Measurements from ENCODE around the gene CBLN3. TPM values are rescaled to one million over a fixed set of nuclear protein-coding genes. Genes with fewer than 3 reads are reported as not detected.

The CBLN3 gene
- total RNA-seq, 1 experiment from 2014 or later: 1.4 TPM

GRCh38 chr14:24398293-24398652 lies 31.2 kb downstream of the CBLN3 start:
- ChIA-PET CTCF (interaction anchor here (0.6 to 1.2 kb wide), 6 partner anchors 11 to 90 kb away, joined by 3 to 5 read pairs (median 4); partner anchors contain the start of gene CIDEB), POLR2A (interaction anchor here (0.6 kb wide), 1 partner anchor 32 kb away, joined by 4 read pairs; no protein-coding TSS in a partner anchor)
- Histone ChIP-seq H3K4me3 (ENCODE audit: low read depth, low read length) (peak overlapping the region; percentile 57), H3K9me3 (no peaks in the 10 kb centered on the region), H3K4me1 (peaks cover 11% of the 10 kb centered on the region), H3K27me3 (replicated peaks; ENCODE audit: control insufficient read depth, insufficient read depth, low read length) (no peaks in the 10 kb centered on the region), H3K36me3 (ENCODE audit: control insufficient read depth, insufficient read depth, low read length) (no peaks in the 10 kb centered on the region)
- no peaks in the 10 kb centered on the region for H3K36me3 Mint-ChIP-seq (ENCODE audit: insufficient read depth, unreplicated experiment)
- intact Hi-C loops (cut with micrococcal nuclease; ENCODE audit: unreplicated experiment): no loop called here
- no TSS peak for BruUV-seq (replicated peaks)
- peak overlapping the region; percentile 44 for H3K4me3 Mint-ChIP-seq (ENCODE audit: unreplicated experiment)
- TF ChIP-seq CTCF (IDR thresholded peaks at IDR 0.05; ENCODE audit: insufficient read depth in 1 of 2, low read depth in 1 of 2, low read length in 1 of 2, severe bottlenecking in 1 of 2, unreplicated experiment in 1 of 2): no peak
- no peaks in the 10 kb centered on the region for H3K27me3 Mint-ChIP-seq (ENCODE audit: insufficient read depth, unreplicated experiment)
- no peaks in the 10 kb centered on the region for H3K9me3 Mint-ChIP-seq (ENCODE audit: unreplicated experiment)
- H3K27ac Mint-ChIP-seq (ENCODE audit: unreplicated experiment): no peak overlapping the region
- no peak for DNase-seq
- peaks cover 37% of the 10 kb centered on the region for H3K4me1 Mint-ChIP-seq (ENCODE audit: low read depth, unreplicated experiment)

- intact Hi-C loops (cut with micrococcal nuclease; ENCODE audit: unreplicated experiment): no loop called here
- Mint-ChIP-seq H3K36me3 (ENCODE audit: insufficient read depth, unreplicated experiment) (no peaks in the 10 kb centered on the region), H3K4me3 (ENCODE audit: unreplicated experiment) (peak overlapping the region; percentile 44), H3K9me3 (ENCODE audit: unreplicated experiment) (no peaks in the 10 kb centered on the region), H3K4me1 (ENCODE audit: low read depth, unreplicated experiment) (peaks cover 32% of the 10 kb centered on the region), H3K27me3 (ENCODE audit: insufficient read depth, unreplicated experiment) (no peaks in the 10 kb centered on the region), H3K27ac (ENCODE audit: unreplicated experiment) (peak overlapping the region; percentile 16)
- H3K4me1 ChIP-seq: peaks cover 11% of the 10 kb centered on the region
- POLR2A ChIA-PET: no interaction called here
- no peaks in the 10 kb centered on the region for H3K36me3 ChIP-seq (ENCODE audit: control insufficient read depth, insufficient read depth, low read length)
- H3K27me3 ChIP-seq (replicated peaks; ENCODE audit: control insufficient read depth, insufficient read depth, low read length): no peaks in the 10 kb centered on the region
- no peak for TF ChIP-seq CTCF (IDR thresholded peaks at IDR 0.05; ENCODE audit: insufficient read depth in 1 of 2, low read depth in 1 of 2, low read length in 1 of 2, severe bottlenecking in 1 of 2, unreplicated experiment in 1 of 2)
- CTCF ChIA-PET: no interaction called here
- no TSS peak for BruUV-seq (replicated peaks)
- DNase-seq: no peak
- H3K9me3 ChIP-seq: no peaks in the 10 kb centered on the region
- H3K4me3 ChIP-seq (ENCODE audit: low read depth, low read length): no peak overlapping the region
These were observed 31.7 kb downstream of the CBLN3 start for GRCh38 chr14:24397639-24398292.

- no TSS peak for BruUV-seq (replicated peaks)
- CTCF ChIA-PET: interaction anchor here (0.6 kb wide), 1 partner anchor 62 kb away, joined by 3 read pairs; no protein-coding TSS in a partner anchor
- DNase-seq: no peak
- no peaks in the 10 kb centered on the region for H3K36me3 ChIP-seq (ENCODE audit: control insufficient read depth, insufficient read depth, low read length)
- peaks cover 16% of the 10 kb centered on the region for H3K4me1 ChIP-seq
- H3K4me3 Mint-ChIP-seq (ENCODE audit: unreplicated experiment): no peak overlapping the region
- H3K9me3 ChIP-seq: no peaks in the 10 kb centered on the region
- intact Hi-C loops (cut with micrococcal nuclease; ENCODE audit: unreplicated experiment): no loop called here
- no peaks in the 10 kb centered on the region for H3K36me3 Mint-ChIP-seq (ENCODE audit: insufficient read depth, unreplicated experiment)
- H3K27me3 ChIP-seq (replicated peaks; ENCODE audit: control insufficient read depth, insufficient read depth, low read length): no peaks in the 10 kb centered on the region
- no peak for TF ChIP-seq CTCF (IDR thresholded peaks at IDR 0.05; ENCODE audit: insufficient read depth in 1 of 2, low read depth in 1 of 2, low read length in 1 of 2, severe bottlenecking in 1 of 2, unreplicated experiment in 1 of 2)
- H3K27me3 Mint-ChIP-seq (ENCODE audit: insufficient read depth, unreplicated experiment): no peaks in the 10 kb centered on the region
- H3K4me3 ChIP-seq (ENCODE audit: low read depth, low read length): no peak overlapping the region
- H3K4me1 Mint-ChIP-seq (ENCODE audit: low read depth, unreplicated experiment): peaks cover 33% of the 10 kb centered on the region
- POLR2A ChIA-PET: no interaction called here
- no peak overlapping the region for H3K27ac Mint-ChIP-seq (ENCODE audit: unreplicated experiment)
- H3K9me3 Mint-ChIP-seq (ENCODE audit: unreplicated experiment): no peaks in the 10 kb centered on the region
These were observed 33.6 kb downstream of the CBLN3 start for GRCh38 chr14:24395609-24396582.

Data from Caco-2 (cell line).